ENCODE measurements around the gene CACHD1. TPM values are rescaled to one million over a fixed set of nuclear protein-coding genes. Genes with fewer than 3 reads are reported as not detected.

The CACHD1 gene
- total RNA-seq, 1 experiment from 2014 or later = 29.9 TPM

DNA sequence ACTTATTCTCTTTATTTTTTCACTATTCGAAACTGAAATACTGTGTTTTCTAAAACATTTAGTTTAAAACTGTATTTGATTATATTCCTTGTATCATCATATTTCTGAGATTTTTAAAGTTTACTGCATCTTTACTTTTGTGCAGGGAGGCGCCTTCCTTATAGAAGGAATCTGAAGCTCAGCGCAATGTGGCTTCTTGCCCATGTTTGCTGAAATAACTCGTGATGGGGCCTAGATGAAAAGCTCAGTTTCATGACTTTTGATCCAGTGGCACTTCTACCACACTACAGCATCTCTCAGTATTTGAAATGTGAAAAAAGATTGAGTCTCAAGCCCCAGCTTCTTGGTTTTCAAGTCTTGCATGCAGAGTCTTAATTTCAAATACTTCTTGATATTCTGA lies 28.4 kb downstream of the CACHD1 start:
- intact Hi-C loops (cut with micrococcal nuclease; ENCODE audit: unreplicated experiment) (no loop called here), in situ Hi-C loops (cut with HindIII; ENCODE audit: low pct_unique_long_range_greater_than_20kb, low sequenced_read_pairs) (no loop called here)
- POLR2A ChIA-PET = no interaction called here
- DNase-seq (ENCODE audit: low read depth, low spot score) (no peak), ATAC-seq (no peak)
- TF ChIP-seq SIN3A (IDR thresholded peaks at IDR 0.05; ENCODE audit: borderline replicate concordance, insufficient read depth, low read depth, low read length) (no peak), TCF7L2 (IDR thresholded peaks at IDR 0.05; ENCODE audit: low read depth, low read length) (no peak), POLR2AphosphoS5 (IDR thresholded peaks at IDR 0.05; ENCODE audit: low read depth, low read length) (no peak)
- TF ChIP-seq, protein P1, sequence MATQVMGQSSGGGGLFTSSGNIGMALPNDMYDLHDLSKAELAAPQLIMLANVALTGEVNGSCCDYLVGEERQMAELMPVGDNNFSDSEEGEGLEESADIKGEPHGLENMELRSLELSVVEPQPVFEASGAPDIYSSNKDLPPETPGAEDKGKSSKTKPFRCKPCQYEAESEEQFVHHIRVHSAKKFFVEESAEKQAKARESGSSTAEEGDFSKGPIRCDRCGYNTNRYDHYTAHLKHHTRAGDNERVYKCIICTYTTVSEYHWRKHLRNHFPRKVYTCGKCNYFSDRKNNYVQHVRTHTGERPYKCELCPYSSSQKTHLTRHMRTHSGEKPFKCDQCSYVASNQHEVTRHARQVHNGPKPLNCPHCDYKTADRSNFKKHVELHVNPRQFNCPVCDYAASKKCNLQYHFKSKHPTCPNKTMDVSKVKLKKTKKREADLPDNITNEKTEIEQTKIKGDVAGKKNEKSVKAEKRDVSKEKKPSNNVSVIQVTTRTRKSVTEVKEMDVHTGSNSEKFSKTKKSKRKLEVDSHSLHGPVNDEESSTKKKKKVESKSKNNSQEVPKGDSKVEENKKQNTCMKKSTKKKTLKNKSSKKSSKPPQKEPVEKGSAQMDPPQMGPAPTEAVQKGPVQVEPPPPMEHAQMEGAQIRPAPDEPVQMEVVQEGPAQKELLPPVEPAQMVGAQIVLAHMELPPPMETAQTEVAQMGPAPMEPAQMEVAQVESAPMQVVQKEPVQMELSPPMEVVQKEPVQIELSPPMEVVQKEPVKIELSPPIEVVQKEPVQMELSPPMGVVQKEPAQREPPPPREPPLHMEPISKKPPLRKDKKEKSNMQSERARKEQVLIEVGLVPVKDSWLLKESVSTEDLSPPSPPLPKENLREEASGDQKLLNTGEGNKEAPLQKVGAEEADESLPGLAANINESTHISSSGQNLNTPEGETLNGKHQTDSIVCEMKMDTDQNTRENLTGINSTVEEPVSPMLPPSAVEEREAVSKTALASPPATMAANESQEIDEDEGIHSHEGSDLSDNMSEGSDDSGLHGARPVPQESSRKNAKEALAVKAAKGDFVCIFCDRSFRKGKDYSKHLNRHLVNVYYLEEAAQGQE (IDR thresholded peaks at IDR 0.05; ENCODE audit: insufficient read depth in 1 of 2, low read depth in 2 of 2, low read length in 1 of 2) = no peak
- TF ChIP-seq, protein P2, sequence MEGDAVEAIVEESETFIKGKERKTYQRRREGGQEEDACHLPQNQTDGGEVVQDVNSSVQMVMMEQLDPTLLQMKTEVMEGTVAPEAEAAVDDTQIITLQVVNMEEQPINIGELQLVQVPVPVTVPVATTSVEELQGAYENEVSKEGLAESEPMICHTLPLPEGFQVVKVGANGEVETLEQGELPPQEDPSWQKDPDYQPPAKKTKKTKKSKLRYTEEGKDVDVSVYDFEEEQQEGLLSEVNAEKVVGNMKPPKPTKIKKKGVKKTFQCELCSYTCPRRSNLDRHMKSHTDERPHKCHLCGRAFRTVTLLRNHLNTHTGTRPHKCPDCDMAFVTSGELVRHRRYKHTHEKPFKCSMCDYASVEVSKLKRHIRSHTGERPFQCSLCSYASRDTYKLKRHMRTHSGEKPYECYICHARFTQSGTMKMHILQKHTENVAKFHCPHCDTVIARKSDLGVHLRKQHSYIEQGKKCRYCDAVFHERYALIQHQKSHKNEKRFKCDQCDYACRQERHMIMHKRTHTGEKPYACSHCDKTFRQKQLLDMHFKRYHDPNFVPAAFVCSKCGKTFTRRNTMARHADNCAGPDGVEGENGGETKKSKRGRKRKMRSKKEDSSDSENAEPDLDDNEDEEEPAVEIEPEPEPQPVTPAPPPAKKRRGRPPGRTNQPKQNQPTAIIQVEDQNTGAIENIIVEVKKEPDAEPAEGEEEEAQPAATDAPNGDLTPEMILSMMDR (IDR thresholded peaks at IDR 0.05) = no peak
- CTCF ChIA-PET = no interaction called here
- Histone ChIP-seq H3K27me3 (ENCODE audit: control insufficient read depth, insufficient read depth, low read length) (no peaks in the 10 kb centered on the region), H3K4me3 (ENCODE audit: low read depth in 2 of 2, low read length in 2 of 2) (no peak overlapping the region), H3K36me3 (ENCODE audit: control insufficient read depth, insufficient read depth, low read length) (no peaks in the 10 kb centered on the region; the same call in 1 of the 2 replicates), H3K4me1 (ENCODE audit: control insufficient read depth, insufficient read depth, low read length) (peaks cover 34% of the 10 kb centered on the region), H3K9me3 (ENCODE audit: control insufficient read depth, insufficient read depth, low read depth, low read length) (no peaks in the 10 kb centered on the region), H3K27ac (ENCODE audit: low read length) (no peak overlapping the region; the same call in 1 of the 2 replicates)
- BruUV-seq (replicated peaks) = no TSS peak

DNA sequence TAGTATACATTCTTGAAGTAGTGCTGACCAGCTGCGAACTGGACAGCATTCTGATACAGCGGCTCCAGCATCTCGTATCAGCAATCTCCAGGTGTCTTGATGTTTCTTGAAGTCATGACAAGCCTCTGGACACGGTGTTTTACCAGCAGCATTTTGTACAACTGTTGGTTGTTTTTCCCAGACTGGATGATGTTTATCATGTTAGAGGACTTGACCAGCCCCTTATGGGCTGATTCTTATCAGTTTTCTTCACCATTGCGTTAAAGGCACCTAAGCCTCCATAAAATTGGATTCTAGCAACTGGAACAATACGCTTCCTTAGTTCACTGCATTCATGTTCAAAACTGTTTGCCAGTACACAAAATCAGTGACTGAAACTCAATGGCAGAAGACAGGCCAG lies 29.1 kb downstream of the CACHD1 start:
- POLR2A ChIA-PET = no interaction called here
- TF ChIP-seq SIN3A (IDR thresholded peaks at IDR 0.05; ENCODE audit: borderline replicate concordance, insufficient read depth, low read depth, low read length) (no peak), TCF7L2 (IDR thresholded peaks at IDR 0.05; ENCODE audit: low read depth, low read length) (no peak), POLR2AphosphoS5 (IDR thresholded peaks at IDR 0.05; ENCODE audit: low read depth, low read length) (no peak)
- TF ChIP-seq, protein P1 (IDR thresholded peaks at IDR 0.05; ENCODE audit: insufficient read depth in 1 of 2, low read depth in 2 of 2, low read length in 1 of 2) = no peak
- TF ChIP-seq, protein P2 (IDR thresholded peaks at IDR 0.05) = no peak
- in situ Hi-C loops (cut with HindIII; ENCODE audit: low pct_unique_long_range_greater_than_20kb, low sequenced_read_pairs) = no loop called here

More for the DNA sequence above, 29.1 kb downstream of the CACHD1 start:
- H3K27me3 ChIP-seq (ENCODE audit: control insufficient read depth, insufficient read depth, low read length) = no peaks in the 10 kb centered on the region
- no TSS peak for BruUV-seq (replicated peaks)
- H3K4me3 ChIP-seq (ENCODE audit: low read depth in 2 of 2, low read length in 2 of 2) = no peak overlapping the region
- peaks cover 32% of the 10 kb centered on the region for H3K4me1 ChIP-seq (ENCODE audit: control insufficient read depth, insufficient read depth, low read length)
- ATAC-seq = no peak
- no peaks in the 10 kb centered on the region; the same call in 1 of the 2 replicates for H3K36me3 ChIP-seq (ENCODE audit: control insufficient read depth, insufficient read depth, low read length)
- CTCF ChIA-PET = no interaction called here
- DNase-seq (ENCODE audit: low read depth, low spot score) = no peak
- no peak overlapping the region for H3K27ac ChIP-seq (ENCODE audit: low read length)
- intact Hi-C loops (cut with micrococcal nuclease; ENCODE audit: unreplicated experiment) = no loop called here
- H3K9me3 ChIP-seq (ENCODE audit: control insufficient read depth, insufficient read depth, low read depth, low read length) = no peaks in the 10 kb centered on the region
